ENCODE data around the gene PLEKHO2. TPM values are rescaled to one million over a fixed set of nuclear protein-coding genes. Genes with fewer than 3 reads are reported as not detected.

PLEKHO2 gene
- total RNA-seq, 2 experiments from 2014 or later: 12.0 to 24.5 TPM

DNA sequence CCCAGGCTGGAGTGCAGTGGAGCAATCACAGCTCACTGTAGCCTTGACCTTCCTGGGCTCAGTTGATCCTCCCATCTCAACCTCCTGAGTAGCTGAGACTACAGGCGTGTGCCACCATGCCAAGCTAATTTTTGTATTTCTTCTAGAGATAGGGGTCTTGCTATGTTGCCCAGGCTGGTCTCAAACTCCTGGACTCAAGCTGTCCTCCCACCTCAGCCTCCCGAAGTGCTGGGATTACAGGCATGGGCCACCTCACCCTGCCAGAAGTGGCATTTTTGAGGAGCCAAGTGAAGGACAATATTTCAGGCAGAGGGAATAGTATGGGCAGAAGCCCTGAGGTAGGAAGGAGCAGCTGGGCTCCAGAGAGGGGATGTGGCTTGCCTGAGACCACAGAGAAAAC is 74.7 kb downstream of the PLEKHO2 start:
- H3K9me3 ChIP-seq (ENCODE audit: low read length): no peaks in the 10 kb centered on the region
- no peak overlapping the region for H3K4me2 ChIP-seq (ENCODE audit: low read length)
- DNase-seq (ENCODE audit: low spot score): no peak
- CTCF ChIA-PET (ENCODE audit: unreplicated experiment): no interaction called here
- H3K9me2 ChIP-seq (ENCODE audit: insufficient read depth, low read length): no peaks in the 10 kb centered on the region
- TF ChIP-seq, protein P1, sequence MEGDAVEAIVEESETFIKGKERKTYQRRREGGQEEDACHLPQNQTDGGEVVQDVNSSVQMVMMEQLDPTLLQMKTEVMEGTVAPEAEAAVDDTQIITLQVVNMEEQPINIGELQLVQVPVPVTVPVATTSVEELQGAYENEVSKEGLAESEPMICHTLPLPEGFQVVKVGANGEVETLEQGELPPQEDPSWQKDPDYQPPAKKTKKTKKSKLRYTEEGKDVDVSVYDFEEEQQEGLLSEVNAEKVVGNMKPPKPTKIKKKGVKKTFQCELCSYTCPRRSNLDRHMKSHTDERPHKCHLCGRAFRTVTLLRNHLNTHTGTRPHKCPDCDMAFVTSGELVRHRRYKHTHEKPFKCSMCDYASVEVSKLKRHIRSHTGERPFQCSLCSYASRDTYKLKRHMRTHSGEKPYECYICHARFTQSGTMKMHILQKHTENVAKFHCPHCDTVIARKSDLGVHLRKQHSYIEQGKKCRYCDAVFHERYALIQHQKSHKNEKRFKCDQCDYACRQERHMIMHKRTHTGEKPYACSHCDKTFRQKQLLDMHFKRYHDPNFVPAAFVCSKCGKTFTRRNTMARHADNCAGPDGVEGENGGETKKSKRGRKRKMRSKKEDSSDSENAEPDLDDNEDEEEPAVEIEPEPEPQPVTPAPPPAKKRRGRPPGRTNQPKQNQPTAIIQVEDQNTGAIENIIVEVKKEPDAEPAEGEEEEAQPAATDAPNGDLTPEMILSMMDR (conservative IDR thresholded peaks at IDR 0.05; ENCODE audit: low read length): no peak
- no peak for TF ChIP-seq EZH2phosphoT487 (IDR thresholded peaks at IDR 0.05; ENCODE audit: borderline replicate concordance, low read depth, low read length)
- H3K4me3 ChIP-seq (ENCODE audit: low read depth, low read length, poor library complexity, severe bottlenecking): no peak overlapping the region
- H3K4me1 ChIP-seq (ENCODE audit: insufficient read depth, low read length, poor library complexity, severe bottlenecking): no peaks in the 10 kb centered on the region
- H4K20me1 ChIP-seq (ENCODE audit: insufficient read depth, low read length): no peaks in the 10 kb centered on the region
- BruUV-seq (replicated peaks): no TSS peak
- H3K36me3 ChIP-seq (ENCODE audit: insufficient read depth, low read length): no peaks in the 10 kb centered on the region
- intact Hi-C loops (cut with micrococcal nuclease; ENCODE audit: unreplicated experiment): no loop called here
- no peak overlapping the region for H3K27ac ChIP-seq (ENCODE audit: low read depth, low read length, poor library complexity, severe bottlenecking)
- POLR2A ChIA-PET: interaction anchor here (0.7 kb wide), 1 partner anchor 70 kb away, joined by 3 read pairs; no protein-coding TSS in a partner anchor
- no peak overlapping the region for H2AFZ ChIP-seq (ENCODE audit: low read length)
- H3K79me2 ChIP-seq (ENCODE audit: insufficient read depth, low read depth, low read length): no peaks in the 10 kb centered on the region

DNA sequence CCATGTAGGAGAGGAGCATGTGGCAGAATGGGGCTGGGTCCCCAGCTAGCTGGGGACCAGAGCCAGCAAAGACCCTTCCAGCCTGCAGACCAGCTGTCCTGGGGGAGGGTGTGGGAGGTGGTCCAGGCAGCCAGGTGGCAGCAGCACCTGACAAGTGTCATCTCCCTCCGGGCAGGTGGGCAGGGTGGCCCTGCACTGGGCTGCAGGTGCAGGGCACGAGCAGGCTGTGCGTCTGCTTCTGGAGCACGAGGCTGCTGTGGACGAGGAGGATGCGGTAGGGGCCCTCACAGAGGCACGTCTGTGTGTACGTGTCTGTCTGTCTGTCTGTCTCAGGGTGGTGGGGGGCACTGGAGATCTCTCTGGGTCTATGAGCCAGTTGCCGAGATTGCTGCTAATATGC is 75.5 kb downstream of the PLEKHO2 start:
- no peak overlapping the region for H3K4me3 ChIP-seq (ENCODE audit: low read depth, low read length, poor library complexity, severe bottlenecking)
- intact Hi-C loops (cut with micrococcal nuclease; ENCODE audit: unreplicated experiment): no loop called here
- CTCF ChIA-PET (ENCODE audit: unreplicated experiment): no interaction called here
- H4K20me1 ChIP-seq (ENCODE audit: insufficient read depth, low read length): no peaks in the 10 kb centered on the region
- H3K79me2 ChIP-seq (ENCODE audit: insufficient read depth, low read depth, low read length): no peaks in the 10 kb centered on the region
- H3K9me2 ChIP-seq (ENCODE audit: insufficient read depth, low read length): no peaks in the 10 kb centered on the region
- POLR2A ChIA-PET: no interaction called here
- no peak for TF ChIP-seq EZH2phosphoT487 (IDR thresholded peaks at IDR 0.05; ENCODE audit: borderline replicate concordance, low read depth, low read length)
- TF ChIP-seq, protein P1 (conservative IDR thresholded peaks at IDR 0.05; ENCODE audit: low read length): no peak
- H2AFZ ChIP-seq (ENCODE audit: low read length): no peak overlapping the region
- H3K27ac ChIP-seq (ENCODE audit: low read depth, low read length, poor library complexity, severe bottlenecking): no peak overlapping the region
- no peaks in the 10 kb centered on the region for H3K9me3 ChIP-seq (ENCODE audit: low read length)
- H3K4me1 ChIP-seq (ENCODE audit: insufficient read depth, low read length, poor library complexity, severe bottlenecking): no peaks in the 10 kb centered on the region
- no TSS peak for BruUV-seq (replicated peaks)
- H3K36me3 ChIP-seq (ENCODE audit: insufficient read depth, low read length): no peaks in the 10 kb centered on the region
- no peak overlapping the region for H3K4me2 ChIP-seq (ENCODE audit: low read length)
- no peak for DNase-seq (ENCODE audit: low spot score)

Other genes starting within 250 kb of the PLEKHO2 start
- gene RBPMS2, start 66.3 kb upstream of the PLEKHO2 start, total RNA-seq (2014; rRNA removed; shearing (Covaris generic)): not detected in 2 replicates
- not detected in 2 replicates for gene RBPMS2, start 66.3 kb upstream of the PLEKHO2 start, total RNA-seq (2022)
- gene PIF1, start 16.3 kb upstream of the PLEKHO2 start, total RNA-seq (2014; rRNA removed; shearing (Covaris generic)): 78.0 and 82.9 TPM in 2 replicates
- 112 and 126 TPM in 2 replicates for gene PIF1, start 16.3 kb upstream of the PLEKHO2 start, total RNA-seq (2022)
- 0.88 and 2.1 TPM in 2 replicates for gene ANKDD1A, start 70.0 kb downstream of the PLEKHO2 start, total RNA-seq (2014; rRNA removed; shearing (Covaris generic))
- gene ANKDD1A, start 70.0 kb downstream of the PLEKHO2 start, total RNA-seq (2022): 3.1 and 5.1 TPM in 2 replicates
- gene SPG21, start 148.0 kb downstream of the PLEKHO2 start, total RNA-seq (2014; rRNA removed; shearing (Covaris generic)): 49.6 and 56.4 TPM in 2 replicates
- 83.9 and 95.4 TPM in 2 replicates for gene SPG21, start 148.0 kb downstream of the PLEKHO2 start, total RNA-seq (2022)
- gene MTFMT, start 187.7 kb downstream of the PLEKHO2 start, total RNA-seq (2014; rRNA removed; shearing (Covaris generic)): 9.1 and 9.7 TPM in 2 replicates
- 19.0 and 19.1 TPM in 2 replicates for gene MTFMT, start 187.7 kb downstream of the PLEKHO2 start, total RNA-seq (2022)
- gene SLC51B, start 203.5 kb downstream of the PLEKHO2 start, total RNA-seq (2014; rRNA removed; shearing (Covaris generic)): not detected in 2 replicates
- not detected in 2 replicates for gene SLC51B, start 203.5 kb downstream of the PLEKHO2 start, total RNA-seq (2022)
- not detected in 2 replicates for gene RASL12, start 226.1 kb downstream of the PLEKHO2 start, total RNA-seq (2014; rRNA removed; shearing (Covaris generic))
- gene RASL12, start 226.1 kb downstream of the PLEKHO2 start, total RNA-seq (2022): not detected in 2 replicates
- gene KBTBD13, start 234.8 kb downstream of the PLEKHO2 start, total RNA-seq (2014; rRNA removed; shearing (Covaris generic)): not detected in 2 replicates
- not detected in 2 replicates for gene KBTBD13, start 234.8 kb downstream of the PLEKHO2 start, total RNA-seq (2022)